Panc1 (cell line): Measurements from ENCODE around the gene CRADD. TPM values are rescaled to one million over a fixed set of nuclear protein-coding genes. Genes with fewer than 3 reads are reported as not detected.

Experiments used
- ATAC-seq: fragments of 200-7000 bp; cut with Tn5 transposase; 2 replicates; pipeline ENCODE4 v1.9.1; 2020; ENCODE audit warnings: mild to moderate bottlenecking, moderate library complexity
- BruUV-seq: library from RNA; stranded (reverse); fragments of 400-500 nt; replicated peaks from 2 replicates; lab custom pipeline; 2021; lab: Mats Ljungman, UMichigan
- CTCF ChIA-PET: fragments of 300-600 bp; sonication (Branson Sonifier 250); formaldehyde crosslinking; loops from one replicate; lab custom pipeline; 2022; ENCODE audit warnings: antibody characterized with exemption; lab: Charles Lee
- POLR2A ChIA-PET: fragments of 300-600 bp; sonication (Branson Sonifier 250); formaldehyde crosslinking; loops from one replicate; lab custom pipeline; 2022; ENCODE audit warnings: antibody characterized with exemption; lab: Charles Lee
- DNase-seq: peaks from one replicate; pipeline ENCODE4 v3.0.0-alpha.2; 2010; ENCODE audit warnings: low read depth, low spot score
- H3K27ac ChIP-seq: 2 replicates; pipeline ENCODE4 v1.5.1; 2011; ENCODE audit warnings: mild to moderate bottlenecking, low read length, inconsistent platforms
- H3K27me3 ChIP-seq: fragments of 200-500 bp; sonication (Bioruptor generic); 2 replicates; pipeline ENCODE4 v1.6.0; 2014; ENCODE audit warnings: low read length, inconsistent platforms; ENCODE audit not compliant: control insufficient read depth, insufficient read depth
- H3K36me3 ChIP-seq: fragments of 200-500 bp; sonication (Bioruptor generic); 2 replicates; pipeline ENCODE4 v1.5.1; 2014; ENCODE audit warnings: inconsistent platforms, mild to moderate bottlenecking, low read length, moderate library complexity; ENCODE audit not compliant: control insufficient read depth, insufficient read depth
- H3K4me1 ChIP-seq: 2 replicates; pipeline ENCODE4 v1.5.1; 2011; ENCODE audit warnings: inconsistent platforms, mild to moderate bottlenecking, low read length, moderate library complexity; ENCODE audit not compliant: control insufficient read depth, insufficient read depth
- H3K4me3 ChIP-seq, 2 experiments: 2 replicates each; pipeline ENCODE4 v1.5.1; 2011 to 2012; ENCODE audit warnings: low read depth in 2 of 2, low read length in 2 of 2, mild to moderate bottlenecking in 2 of 2, inconsistent platforms in 1 of 2, moderate library complexity in 1 of 2
- H3K9me3 ChIP-seq: fragments of 200-500 bp; sonication (Bioruptor generic); 2 replicates; pipeline ENCODE4 v1.5.1; 2014; ENCODE audit warnings: low read depth, mild to moderate bottlenecking, inconsistent platforms, low read length, moderate library complexity; ENCODE audit not compliant: control insufficient read depth, insufficient read depth
- CTCF ChIP-seq: fragments of 450-650 bp; IDR thresholded peaks from 2 replicates; pipeline ENCODE4 v1.5.1; 2017; ENCODE audit warnings: mild to moderate bottlenecking
- POLR2AphosphoS5 ChIP-seq: IDR thresholded peaks from 2 replicates; pipeline ENCODE4 v1.6.1; 2012; ENCODE audit warnings: mild to moderate bottlenecking, low read depth, low read length, moderate library complexity
- REST ChIP-seq, 2 experiments: IDR thresholded peaks; 2 replicates each; pipeline ENCODE4 v1.6.1; 2011 to 2012; ENCODE audit warnings: low read depth in 2 of 2, control low read depth in 1 of 2, low read length in 1 of 2, mild to moderate bottlenecking in 1 of 2, moderate library complexity in 1 of 2; ENCODE audit not compliant: insufficient read depth in 1 of 2
- SIN3A ChIP-seq: IDR thresholded peaks from 2 replicates; pipeline ENCODE4 v1.6.1; 2012; ENCODE audit warnings: low read depth, mild to moderate bottlenecking, low read length, moderate library complexity, borderline replicate concordance; ENCODE audit not compliant: insufficient read depth
- TCF7L2 ChIP-seq: IDR thresholded peaks from 2 replicates; pipeline ENCODE4 v1.6.1; 2011; ENCODE audit warnings: mild to moderate bottlenecking, low read depth, low read length, inconsistent platforms
- in situ Hi-C: cut with HindIII; loops from 2 replicates; pipeline ENCODE4 v1.10.0; 2016; ENCODE audit warnings: low sequenced_read_pairs, low pct_unique_long_range_greater_than_20kb
- intact Hi-C: fragments of 100-400 bp; cut with micrococcal nuclease; formaldehyde crosslinking; loops from one replicate; pipeline ENCODE4 v1.10.0; 2022; ENCODE audit not compliant: unreplicated experiment
- total RNA-seq: library from RNA; stranded (reverse); gene quantifications from one replicate; pipeline ENCODE4 v1.2.1, GENCODE V29; 2021; ENCODE audit not compliant: unreplicated experiment

The CRADD gene
- total RNA-seq, 1 experiment from 2014 or later, result 7.0 TPM

GRCh38 chr12:93653079-93653478, 24.1 kb upstream of the CRADD start:
- intact Hi-C loops (no loop called here), in situ Hi-C loops (no loop called here)
- CTCF ChIA-PET, result no interaction called here
- POLR2A ChIA-PET, result no interaction called here
- no peak for ATAC-seq
- H3K36me3 ChIP-seq, result no peaks in the 10 kb centered on the region
- H3K4me3 ChIP-seq, result no peak overlapping the region
- no peaks in the 10 kb centered on the region for H3K9me3 ChIP-seq
- no peak for DNase-seq
- no peak overlapping the region for H3K27ac ChIP-seq
- H3K4me1 ChIP-seq, result no peaks in the 10 kb centered on the region
- no peaks in the 10 kb centered on the region for H3K27me3 ChIP-seq
- BruUV-seq, result no TSS peak
- no peak for TF ChIP-seq CTCF
- TF ChIP-seq REST (IDR thresholded peaks at IDR 0.05; ENCODE audit: insufficient read depth in 1 of 2, low read depth in 2 of 2, low read length in 1 of 2), result no peak
- no peak for TF ChIP-seq POLR2AphosphoS5

- no peak overlapping the region for H3K27ac ChIP-seq
- in situ Hi-C loops, result no loop called here
- no peaks in the 10 kb centered on the region for H3K9me3 ChIP-seq
- H3K4me1 ChIP-seq, result no peaks in the 10 kb centered on the region
- ATAC-seq (no peak), DNase-seq (no peak)
- BruUV-seq, result no TSS peak
- POLR2A ChIA-PET, result no interaction called here
- TF ChIP-seq CTCF, result no peak
- no peak for TF ChIP-seq SIN3A
- TF ChIP-seq TCF7L2, result no peak
- TF ChIP-seq POLR2AphosphoS5, result no peak
- TF ChIP-seq REST (IDR thresholded peaks at IDR 0.05; ENCODE audit: insufficient read depth in 1 of 2, low read depth in 2 of 2, low read length in 1 of 2), result no peak
- H3K27me3 ChIP-seq, result no peaks in the 10 kb centered on the region
- CTCF ChIA-PET, result no interaction called here
- intact Hi-C loops, result no loop called here
- H3K36me3 ChIP-seq, result no peaks in the 10 kb centered on the region
- no peak overlapping the region for H3K4me3 ChIP-seq
These were observed 23.5 kb upstream of the CRADD start for GRCh38 chr12:93653712-93654111.
